ENCODE results near the gene BCAN. TPM values are rescaled to one million over a fixed set of nuclear protein-coding genes. Genes with fewer than 3 reads are reported as not detected.

The BCAN gene
- total RNA-seq, 4 donors from 2014 or later: 0.50 to 5.0 (median 1.9) TPM; not detected in 1

- TF ChIP-seq EP300 (IDR thresholded peaks at IDR 0.05) (no peak), CTCF (IDR thresholded peaks at IDR 0.05) (peak in 1 of 4 experiments; percentile 10)
- H3K4me1 ChIP-seq: peaks cover 0 to 61% (median 45%) of the 10 kb centered on the region in 3 donors
- H3K9me3 ChIP-seq: no peaks in the 10 kb centered on the region
- H3K36me3 ChIP-seq: no peaks in the 10 kb centered on the region
- ATAC-seq: no peak
- H3K4me3 ChIP-seq: peak overlapping the region in 1 of 2 donors; percentile 44
- 5 to 11% methylated on average over 6 to 13 of the region's 15 CpGs for WGBS, 2 donors (ENCODE audit: low coverage in 1 of 2)
- no peak overlapping the region for H3K27ac ChIP-seq
- H3K27me3 ChIP-seq: peaks cover 49% of the 10 kb centered on the region
These were observed 15.9 kb downstream of the BCAN start for GRCh38 chr1:156657741-156658319.

- peaks cover 0 to 67% (median 52%) of the 10 kb centered on the region in 3 donors for H3K4me1 ChIP-seq
- no peaks in the 10 kb centered on the region for H3K9me3 ChIP-seq
- 72% methylated on average over 5 of the region's 14 CpGs; no CpG with 5 or more reads in 1 of the 2 donors for WGBS, 2 donors (ENCODE audit: low coverage in 1 of 2)
These were observed 16.6 kb downstream of the BCAN start for GRCh38 chr1:156658496-156658895.

GRCh38 chr1:156658945-156659574 lies 17.1 kb downstream of the BCAN start:
- no peak for ATAC-seq
- peaks cover 0 to 73% (median 58%) of the 10 kb centered on the region in 3 donors for H3K4me1 ChIP-seq
- WGBS, 2 donors (ENCODE audit: low coverage in 1 of 2): 49% methylated on average over 4 of the region's 10 CpGs; no CpG with 5 or more reads in 1 of the 2 donors

More at GRCh38 chr1:156658496-156658895, 16.6 kb downstream of the BCAN start:
- no peaks in the 10 kb centered on the region for H3K36me3 ChIP-seq
- no peak overlapping the region for H3K27ac ChIP-seq
- no peak for ATAC-seq
- peaks cover 43% of the 10 kb centered on the region for H3K27me3 ChIP-seq
- TF ChIP-seq EP300 (IDR thresholded peaks at IDR 0.05): no peak
- TF ChIP-seq POLR2A (IDR thresholded peaks at IDR 0.05): no peak
- TF ChIP-seq POLR2AphosphoS5 (IDR thresholded peaks at IDR 0.05): no peak
- TF ChIP-seq CTCF (IDR thresholded peaks at IDR 0.05): no peak
- H3K4me3 ChIP-seq: no peak overlapping the region

GRCh38 chr1:156659661-156659987 lies 17.7 kb downstream of the BCAN start:
- no peak for ATAC-seq
- Histone ChIP-seq H3K27me3 (peaks cover 32% of the 10 kb centered on the region), H3K36me3 (no peaks in the 10 kb centered on the region), H3K27ac (peak overlapping the region in 3 of 4 donors; percentile 81 to 86 (median 84)), H3K9me3 (no peaks in the 10 kb centered on the region), H3K4me3 (peak overlapping the region in 1 of 2 donors; percentile 8), H3K4me1 (peaks cover 2 to 79% (median 63%) of the 10 kb centered on the region in 3 donors)
- TF ChIP-seq POLR2A (IDR thresholded peaks at IDR 0.05) (no peak), CTCF (IDR thresholded peaks at IDR 0.05) (no peak), POLR2AphosphoS5 (IDR thresholded peaks at IDR 0.05) (no peak)
- WGBS, 2 donors (ENCODE audit: low coverage in 1 of 2): 23% methylated on average over 4 of the region's 6 CpGs; no CpG with 5 or more reads in 1 of the 2 donors

More at GRCh38 chr1:156658945-156659574, 17.1 kb downstream of the BCAN start:
- no peaks in the 10 kb centered on the region for H3K9me3 ChIP-seq
- peaks cover 38% of the 10 kb centered on the region for H3K27me3 ChIP-seq
- no peaks in the 10 kb centered on the region for H3K36me3 ChIP-seq
- TF ChIP-seq EP300 (IDR thresholded peaks at IDR 0.05): no peak
- TF ChIP-seq POLR2AphosphoS5 (IDR thresholded peaks at IDR 0.05): no peak
- TF ChIP-seq CTCF (IDR thresholded peaks at IDR 0.05): no peak
- no peak for TF ChIP-seq POLR2A (IDR thresholded peaks at IDR 0.05)
- H3K27ac ChIP-seq: peak overlapping the region in 1 of 4 donors; percentile 84
- no peak overlapping the region for H3K4me3 ChIP-seq

Data from gastroesophageal sphincter (tissue), 4 donors.